Heart left ventricle (tissue), 16 donors: Measurements from ENCODE around the gene SYPL1. TPM values are rescaled to one million over a fixed set of nuclear protein-coding genes. Genes with fewer than 3 reads are reported as not detected.

Experiments used
- ATAC-seq, 4 donors: fragments of 200-7000 bp; cut with Tn5 transposase; one replicate each; pipeline ENCODE4 v1.9.1; 2020 to 2022; ENCODE audit warnings: moderate library complexity in 4 of 4, mild to moderate bottlenecking in 3 of 4, moderate number of reproducible peaks in 1 of 4
- DNase-seq, 5 donors: peaks; one replicate each; pipeline ENCODE4 v3.0.0-alpha.2; 2020
- H3K27ac ChIP-seq, 12 donors: fragments of 200-600 bp; sonication (generic) in 4 of 12; one replicate each; pipeline versions ENCODE4 v1.5.0 to v1.8.0; 2016 to 2022; ENCODE audit warnings: mild to moderate bottlenecking in 2 of 12
- H3K27me3 ChIP-seq, 9 donors: fragments of 200-600 bp; sonication (generic) in 2 of 9; one replicate each; pipeline versions ENCODE4 v1.5.1 to v1.8.0; 2016 to 2022; ENCODE audit warnings: mild to moderate bottlenecking in 3 of 9
- H3K36me3 ChIP-seq, 9 donors: fragments of 200-600 bp; sonication (generic) in 2 of 9; one replicate each; pipeline versions ENCODE4 v1.5.0 to v1.8.0; 2018 to 2022; ENCODE audit warnings: mild to moderate bottlenecking in 2 of 9
- H3K4me1 ChIP-seq, 12 donors: fragments of 200-600 bp; sonication (generic) in 4 of 12; one replicate each; pipeline versions ENCODE4 v1.5.0 to v1.8.0; 2016 to 2022; ENCODE audit warnings: mild to moderate bottlenecking in 3 of 12
- H3K4me3 ChIP-seq, 12 donors: fragments of 200-600 bp; sonication (generic) in 4 of 12; one replicate each; pipeline versions ENCODE4 v1.5.0 to v1.8.0; 2017 to 2022; ENCODE audit warnings: mild to moderate bottlenecking in 9 of 12, moderate library complexity in 4 of 12
- H3K9me3 ChIP-seq, 12 donors: fragments of 200-600 bp; sonication (generic) in 4 of 12; one replicate each; pipeline versions ENCODE4 v1.5.0 to v1.8.0; 2016 to 2022; ENCODE audit warnings: mild to moderate bottlenecking in 1 of 12
- CTCF ChIP-seq, 12 donors: fragments of 200-600 bp; sonication (generic) in 4 of 12; IDR thresholded peaks; one replicate each; pipeline versions ENCODE4 v1.5.0 to v1.8.0; 2018 to 2022; ENCODE audit warnings: antibody characterized with exemption in 12 of 12, mild to moderate bottlenecking in 5 of 12
- POLR2A ChIP-seq, 2 donors: fragments of 450-650 bp; IDR thresholded peaks; one replicate each; pipeline ENCODE4 v1.6.1; 2017; ENCODE audit warnings: antibody characterized with exemption in 2 of 2, mild to moderate bottlenecking in 2 of 2, moderate library complexity in 2 of 2
- WGBS, 4 donors: extraction: QIAGEN DNeasy Blood & Tissue Kit in 2 of 4; methylation state at CpG; one replicate each; pipeline versions ENCODE4 v1.1.5 to v1.1.7; 2013 to 2018; 5-methylcytosine and 5-hydroxymethylcytosine counted together
- intact Hi-C, 10 donors: fragments of 100-400 bp; cut with DNase I; formaldehyde crosslinking; loops; one replicate each; pipeline versions ENCODE4 v1.11.1 to v1.14.2; 2022
- polyA plus RNA-seq, 2 donors: library from polyadenylated mRNA; stranded (reverse); fragments of 200-250 nt; gene quantifications; one replicate each; pipeline ENCODE4 v1.2.3, GENCODE V29; 2013
- total RNA-seq, 9 donors: library from RNA; depleted of rRNA in 2 of 9; stranded (reverse); fragments of >200 nt in 2 of 9; fragmentation: NEBNext Ultra II Directional in 3 of 9; extraction: Animal tissue kit (Norgen Biotek cat#: 25700) in 3 of 9; gene quantifications; one replicate each; pipeline versions ENCODE4 v1.1.0 to v1.2.4, GENCODE V29; 2016 to 2023
- donor health status: ischemic (EF 13 %, LVEDD 7.1; RV severe dilation, severe dysfunction).
- donor health status: healthy with polysubstance abuse.
- donor health status: DM: no; HTN: yes; CAD: no.
- donor health status: DM: no; HTN: no; CAD: no.
- donor health status: ischemic (EF 25% LVEDD 6.9; RV normal size, moderate dysfunction).
- donor health status: ischemic (EF 25% LVEDD 5.7; RV mildly dilated, moderate dysfunction).
- donor health status: healthy.
- donor health status: DM: yes; HTN: yes; CAD: no.
- donor health status: ischemic (EF 35%, LVEDD 5.7; RV mildly dilated, moderate dysfunction).
- donor health status: nonischemic (EF 11% LVEDD 7.7; RV severe dilation, severe dysfunction).
- donor health status: DM: yes; HTN: yes; CAD: no.
- donor health status: PGD.
- donor health status: ischemic (EF 29% LVEDD 5.4; RV normal size, mild dysfunction).
- donor health status: nonischemic (EF 23%, LVEDD 6.1; RV moderate dilation, normal function).

SYPL1 gene
- total and polyA plus RNA-seq, 11 donors, result 70.6 to 99.8 (median 78.5) TPM

GRCh38 chr7:106100863-106101629 lies 11.1 kb downstream of the SYPL1 start:
- Histone ChIP-seq H3K9me3 (no peaks in the 10 kb centered on the region), H3K4me1 (peaks cover 0 to 70% (median 43%) of the 10 kb centered on the region in 12 donors), H3K27me3 (no peaks in the 10 kb centered on the region), H3K27ac (peak overlapping the region in 9 of 12 donors; percentile 16 to 63 (median 42)), H3K4me3 (no peak overlapping the region), H3K36me3 (peaks cover 0 to 29% (median 26%) of the 10 kb centered on the region in 9 donors)
- DNase-seq (no peak), ATAC-seq (peak in 3 of 4 donors; percentile 34 to 63 (median 41))
- 45 to 52% (median 48%) methylated on average over 5 of the region's 5 CpGs for whole genome bisulfite sequencing, 4 donors
- intact Hi-C loops, result no loop called here
- TF ChIP-seq CTCF (IDR thresholded peaks at IDR 0.05) (no peak), POLR2A (IDR thresholded peaks at IDR 0.05) (no peak)

DNA sequence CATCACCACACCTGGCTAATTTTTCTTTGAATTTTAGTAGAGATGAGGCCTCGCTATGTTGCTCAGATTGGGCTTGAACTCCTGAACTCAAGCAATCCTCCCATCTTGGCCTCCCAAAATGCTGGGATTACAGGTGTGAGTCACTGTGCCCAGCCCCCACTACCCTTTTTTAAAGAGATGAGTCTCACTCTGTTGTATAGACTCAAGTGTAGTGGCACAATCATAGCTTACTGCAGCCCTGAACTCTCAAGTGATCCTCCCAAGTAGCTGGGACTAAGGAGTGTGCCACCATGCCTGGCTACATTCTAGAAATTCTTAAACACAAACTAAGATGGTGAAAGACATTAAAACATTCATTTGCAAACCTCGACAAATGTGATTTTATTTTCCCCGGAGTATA lies 12.6 kb downstream of the SYPL1 start:
- no peak overlapping the region for H3K4me3 ChIP-seq

GRCh38 chr7:106098889-106099288 lies 13.2 kb downstream of the SYPL1 start:
- DNase-seq (no peak), ATAC-seq (no peak)
- Histone ChIP-seq H3K4me1 (peaks cover 0 to 48% (median 24%) of the 10 kb centered on the region in 12 donors), H3K27ac (no peak overlapping the region), H3K36me3 (peaks cover 0 to 51% (median 46%) of the 10 kb centered on the region in 9 donors), H3K27me3 (no peaks in the 10 kb centered on the region), H3K9me3 (no peaks in the 10 kb centered on the region), H3K4me3 (no peak overlapping the region)
- intact Hi-C loops, result no loop called here
- TF ChIP-seq POLR2A (IDR thresholded peaks at IDR 0.05) (no peak), CTCF (IDR thresholded peaks at IDR 0.05) (no peak)

More for the DNA sequence above, 12.6 kb downstream of the SYPL1 start:
- TF ChIP-seq POLR2A (IDR thresholded peaks at IDR 0.05) (no peak), CTCF (IDR thresholded peaks at IDR 0.05) (no peak)
- Histone ChIP-seq H3K27ac (no peak overlapping the region), H3K27me3 (no peaks in the 10 kb centered on the region), H3K36me3 (peaks cover 0 to 44% (median 41%) of the 10 kb centered on the region in 9 donors), H3K4me1 (peaks cover 0 to 55% (median 30%) of the 10 kb centered on the region in 12 donors), H3K9me3 (no peaks in the 10 kb centered on the region)
- DNase-seq, result no peak
- intact Hi-C loops, result no loop called here
- 92 to 94% (median 93%) methylated on average over 3 of the region's 3 CpGs for WGBS, 4 donors
- no peak for ATAC-seq

- intact Hi-C loops, result no loop called here
- H3K4me1 ChIP-seq, result peaks cover 0 to 21% (median 13%) of the 10 kb centered on the region in 12 donors
- DNase-seq, result no peak
- no peaks in the 10 kb centered on the region for H3K27me3 ChIP-seq
- H3K36me3 ChIP-seq, result peaks cover 0 to 80% (median 71%) of the 10 kb centered on the region in 9 donors
- TF ChIP-seq POLR2A (IDR thresholded peaks at IDR 0.05), result no peak
- TF ChIP-seq CTCF (IDR thresholded peaks at IDR 0.05), result no peak
- no peak for ATAC-seq
- no peaks in the 10 kb centered on the region for H3K9me3 ChIP-seq
- H3K4me3 ChIP-seq, result no peak overlapping the region
- WGBS, 4 donors, result 78 to 85% (median 81%) methylated on average over 1 of the region's 1 CpG
- H3K27ac ChIP-seq, result no peak overlapping the region
These were observed 16.5 kb downstream of the SYPL1 start for GRCh38 chr7:106095634-106096033.
